Measurements from ENCODE around the gene PFN1. TPM values are rescaled to one million over a fixed set of nuclear protein-coding genes. Genes with fewer than 3 reads are reported as not detected.

Gene PFN1
- total and polyA plus RNA-seq, 3 donors from 2014 or later: 244 to 349 (median 257) TPM

DNA sequence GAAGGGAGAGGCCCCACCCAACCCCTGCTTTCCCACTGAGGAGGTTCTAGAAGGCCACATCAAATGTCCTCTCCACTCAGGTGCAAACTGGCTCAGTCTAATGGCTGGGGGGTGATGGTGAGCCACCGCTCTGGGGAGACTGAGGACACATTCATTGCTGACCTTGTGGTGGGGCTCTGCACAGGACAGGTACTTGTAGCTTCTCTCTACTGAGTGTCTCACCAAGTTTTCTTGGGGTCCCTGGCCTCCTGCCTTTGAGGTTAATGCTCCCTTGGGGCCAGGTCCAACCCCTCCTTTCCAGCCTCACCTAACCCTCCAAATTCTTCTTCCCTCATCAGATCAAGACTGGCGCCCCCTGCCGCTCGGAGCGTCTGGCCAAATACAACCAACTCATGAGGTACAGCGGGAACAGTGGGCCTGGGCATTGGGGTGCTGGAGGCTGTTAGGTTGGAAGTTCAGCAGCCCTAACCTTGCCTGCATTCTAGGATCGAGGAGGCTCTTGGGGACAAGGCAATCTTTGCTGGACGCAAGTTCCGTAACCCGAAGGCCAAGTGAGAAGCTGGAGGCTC lies 8.2 kb upstream of the PFN1 start:
- intact Hi-C loops (cut with DNase I; ENCODE audit: low total_unique reads): no loop called here
- no peaks in the 10 kb centered on the region for H3K36me3 ChIP-seq (ENCODE audit: low read depth, missing control alignments)
- WGBS, 2 donors: 81 to 89% methylated on average over 7 to 10 of the region's 10 CpGs
- no peaks in the 10 kb centered on the region for H3K4me1 ChIP-seq
- no peak for TF ChIP-seq POLR2A (IDR thresholded peaks at IDR 0.05)
- TF ChIP-seq, protein P1, sequence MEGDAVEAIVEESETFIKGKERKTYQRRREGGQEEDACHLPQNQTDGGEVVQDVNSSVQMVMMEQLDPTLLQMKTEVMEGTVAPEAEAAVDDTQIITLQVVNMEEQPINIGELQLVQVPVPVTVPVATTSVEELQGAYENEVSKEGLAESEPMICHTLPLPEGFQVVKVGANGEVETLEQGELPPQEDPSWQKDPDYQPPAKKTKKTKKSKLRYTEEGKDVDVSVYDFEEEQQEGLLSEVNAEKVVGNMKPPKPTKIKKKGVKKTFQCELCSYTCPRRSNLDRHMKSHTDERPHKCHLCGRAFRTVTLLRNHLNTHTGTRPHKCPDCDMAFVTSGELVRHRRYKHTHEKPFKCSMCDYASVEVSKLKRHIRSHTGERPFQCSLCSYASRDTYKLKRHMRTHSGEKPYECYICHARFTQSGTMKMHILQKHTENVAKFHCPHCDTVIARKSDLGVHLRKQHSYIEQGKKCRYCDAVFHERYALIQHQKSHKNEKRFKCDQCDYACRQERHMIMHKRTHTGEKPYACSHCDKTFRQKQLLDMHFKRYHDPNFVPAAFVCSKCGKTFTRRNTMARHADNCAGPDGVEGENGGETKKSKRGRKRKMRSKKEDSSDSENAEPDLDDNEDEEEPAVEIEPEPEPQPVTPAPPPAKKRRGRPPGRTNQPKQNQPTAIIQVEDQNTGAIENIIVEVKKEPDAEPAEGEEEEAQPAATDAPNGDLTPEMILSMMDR (IDR thresholded peaks at IDR 0.05): no peak
- no peak overlapping the region for H3K27ac ChIP-seq
- H3K9me3 ChIP-seq: no peaks in the 10 kb centered on the region
- no peak for DNase-seq
- H3K4me3 ChIP-seq: no peak overlapping the region
- H3K27me3 ChIP-seq: no peaks in the 10 kb centered on the region

DNA sequence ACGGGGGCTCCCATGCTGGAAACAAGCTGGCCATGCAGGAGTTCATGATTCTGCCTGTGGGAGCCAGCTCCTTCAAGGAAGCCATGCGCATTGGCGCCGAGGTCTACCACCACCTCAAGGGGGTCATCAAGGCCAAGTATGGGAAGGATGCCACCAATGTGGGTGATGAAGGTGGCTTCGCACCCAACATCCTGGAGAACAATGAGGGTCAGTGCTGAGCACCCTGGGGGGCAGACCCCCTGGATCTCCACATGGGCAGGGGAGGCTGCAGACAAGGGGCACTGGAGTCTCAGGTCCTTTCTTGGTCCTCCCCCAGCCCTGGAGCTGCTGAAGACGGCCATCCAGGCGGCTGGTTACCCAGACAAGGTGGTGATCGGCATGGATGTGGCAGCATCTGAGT lies 6.8 kb upstream of the PFN1 start:
- intact Hi-C loops (cut with DNase I; ENCODE audit: low total_unique reads): no loop called here
- Histone ChIP-seq H3K36me3 (ENCODE audit: low read depth, missing control alignments) (no peaks in the 10 kb centered on the region), H3K27ac (no peak overlapping the region), H3K4me1 (no peaks in the 10 kb centered on the region), H3K9me3 (no peaks in the 10 kb centered on the region), H3K4me3 (no peak overlapping the region), H3K27me3 (no peaks in the 10 kb centered on the region)
- DNase-seq: no peak
- TF ChIP-seq POLR2A (IDR thresholded peaks at IDR 0.05): no peak
- TF ChIP-seq, protein P1 (IDR thresholded peaks at IDR 0.05): no peak
- 82 to 97% methylated on average over 5 to 6 of the region's 8 CpGs for WGBS, 2 donors

DNA sequence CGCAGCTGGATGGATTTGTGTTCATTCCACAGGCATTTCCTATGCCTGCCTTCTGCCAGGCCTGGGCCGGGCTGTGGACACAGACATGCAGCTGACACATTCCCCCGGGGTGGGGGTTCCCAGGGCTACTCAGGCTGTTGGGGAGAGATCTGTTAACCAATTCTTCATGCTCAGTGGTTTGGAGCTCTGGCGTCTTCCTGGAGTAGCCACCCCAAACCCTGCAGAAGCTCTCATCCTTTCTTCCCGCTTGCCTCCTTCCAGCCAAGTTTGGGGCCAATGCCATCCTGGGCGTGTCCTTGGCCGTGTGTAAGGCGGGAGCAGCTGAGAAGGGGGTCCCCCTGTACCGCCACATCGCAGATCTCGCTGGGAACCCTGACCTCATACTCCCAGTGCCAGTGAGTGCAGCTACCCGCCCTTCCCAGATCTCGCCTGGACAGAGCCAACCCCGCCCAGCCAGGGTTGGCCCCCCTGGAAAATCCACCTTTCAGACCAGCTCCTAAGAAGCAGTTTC lies 5.2 kb upstream of the PFN1 start:
- no peaks in the 10 kb centered on the region for H3K36me3 ChIP-seq (ENCODE audit: low read depth, missing control alignments)
- WGBS, 2 donors: 81 to 88% methylated on average over 14 of the region's 14 CpGs
- no peak for DNase-seq
- no peak overlapping the region for H3K27ac ChIP-seq
- H3K4me3 ChIP-seq: no peak overlapping the region
- no peak for TF ChIP-seq POLR2A (IDR thresholded peaks at IDR 0.05)
- no peaks in the 10 kb centered on the region for H3K27me3 ChIP-seq
- H3K4me1 ChIP-seq: no peaks in the 10 kb centered on the region
- intact Hi-C loops (cut with DNase I; ENCODE audit: low total_unique reads): no loop called here
- no peaks in the 10 kb centered on the region for H3K9me3 ChIP-seq

DNA sequence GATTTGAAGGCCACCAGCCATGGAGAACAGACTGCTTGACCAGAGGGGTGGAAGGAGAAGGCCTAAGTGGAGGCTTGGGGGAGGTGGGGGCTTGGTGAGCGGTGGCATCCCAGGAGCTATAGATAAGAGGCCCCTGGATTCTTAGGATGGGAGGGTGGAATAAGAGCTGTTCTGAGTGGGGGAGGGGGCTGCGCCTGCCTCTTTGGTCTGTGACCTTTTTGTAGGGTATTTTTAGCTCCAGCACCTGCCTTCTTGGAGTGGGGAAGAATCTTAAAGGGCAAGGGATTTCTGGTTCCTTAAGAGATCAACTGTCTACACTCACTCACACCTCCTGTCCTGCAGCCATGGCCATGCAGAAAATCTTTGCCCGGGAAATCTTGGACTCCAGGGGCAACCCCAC lies 3.2 kb upstream of the PFN1 start:
- intact Hi-C loops (cut with DNase I; ENCODE audit: low total_unique reads): no loop called here
- Histone ChIP-seq H3K27me3 (no peaks in the 10 kb centered on the region), H3K9me3 (no peaks in the 10 kb centered on the region), H3K4me1 (peaks cover 7% of the 10 kb centered on the region), H3K27ac (no peak overlapping the region), H3K36me3 (ENCODE audit: low read depth, missing control alignments) (no peaks in the 10 kb centered on the region), H3K4me3 (no peak overlapping the region)
- WGBS, 2 donors: 65 to 68% methylated on average over 3 of the region's 3 CpGs
- DNase-seq: no peak
- TF ChIP-seq, protein P1 (IDR thresholded peaks at IDR 0.05): no peak
- no peak for TF ChIP-seq POLR2A (IDR thresholded peaks at IDR 0.05)

DNA sequence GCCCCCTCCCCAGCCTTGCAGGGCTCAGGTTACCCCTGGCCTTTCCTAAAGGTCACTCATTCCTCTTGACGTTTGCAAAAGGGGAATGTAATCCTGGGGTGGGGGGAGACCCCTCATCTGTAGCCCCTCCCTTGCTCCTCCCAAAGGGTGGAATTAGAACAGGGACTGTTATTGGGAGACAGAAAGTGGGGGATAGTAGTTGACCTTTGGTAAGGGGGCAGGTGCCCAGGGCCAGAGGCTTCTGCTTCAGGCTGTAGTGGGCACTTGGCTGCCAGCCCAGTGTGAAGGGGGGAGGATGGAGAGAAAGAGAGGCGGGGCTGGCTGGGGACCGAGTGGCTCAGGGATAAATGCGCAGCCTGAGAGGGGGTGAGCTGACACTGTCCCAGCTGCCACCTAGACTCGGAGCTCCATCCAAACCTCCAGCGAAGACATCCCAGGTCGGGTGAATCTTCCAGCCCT lies 2.4 kb upstream of the PFN1 start, which contains the start of gene ENO3:
Gene ENO3 (plus strand): TSS at position 374 of the 459 bp plus-strand sequence. CDS start 711 bp downstream, outside the sequence.
- no peaks in the 10 kb centered on the region for H3K36me3 ChIP-seq (ENCODE audit: low read depth, missing control alignments)
- DNase-seq: no peak

More for the DNA sequence above, 2.4 kb upstream of the PFN1 start, which contains the start of gene ENO3:
- peaks cover 14% of the 10 kb centered on the region for H3K4me1 ChIP-seq
- intact Hi-C loops (cut with DNase I; ENCODE audit: low total_unique reads): no loop called here
- 30 to 31% methylated on average over 7 of the region's 7 CpGs for WGBS, 2 donors
- TF ChIP-seq POLR2A (IDR thresholded peaks at IDR 0.05): no peak
- TF ChIP-seq, protein P1 (IDR thresholded peaks at IDR 0.05): no peak
- H3K27me3 ChIP-seq: no peaks in the 10 kb centered on the region
- H3K27ac ChIP-seq: peak within 1 kb of the TSS in 1 of 2 donors; percentile 91
- no peaks in the 10 kb centered on the region for H3K9me3 ChIP-seq
- H3K4me3 ChIP-seq: peak within 1 kb of the TSS; percentile 90 to 99

Data from testis (tissue), 3 donors.